ENCODE data around the gene LIPK. TPM values are rescaled to one million over a fixed set of nuclear protein-coding genes. Genes with fewer than 3 reads are reported as not detected.
A peak's percentile ranks its signal among the peaks of the same experiment; 100 is the strongest.

LIPK gene
- total RNA-seq, 2 experiments from 2014 or later: not detected

DNA sequence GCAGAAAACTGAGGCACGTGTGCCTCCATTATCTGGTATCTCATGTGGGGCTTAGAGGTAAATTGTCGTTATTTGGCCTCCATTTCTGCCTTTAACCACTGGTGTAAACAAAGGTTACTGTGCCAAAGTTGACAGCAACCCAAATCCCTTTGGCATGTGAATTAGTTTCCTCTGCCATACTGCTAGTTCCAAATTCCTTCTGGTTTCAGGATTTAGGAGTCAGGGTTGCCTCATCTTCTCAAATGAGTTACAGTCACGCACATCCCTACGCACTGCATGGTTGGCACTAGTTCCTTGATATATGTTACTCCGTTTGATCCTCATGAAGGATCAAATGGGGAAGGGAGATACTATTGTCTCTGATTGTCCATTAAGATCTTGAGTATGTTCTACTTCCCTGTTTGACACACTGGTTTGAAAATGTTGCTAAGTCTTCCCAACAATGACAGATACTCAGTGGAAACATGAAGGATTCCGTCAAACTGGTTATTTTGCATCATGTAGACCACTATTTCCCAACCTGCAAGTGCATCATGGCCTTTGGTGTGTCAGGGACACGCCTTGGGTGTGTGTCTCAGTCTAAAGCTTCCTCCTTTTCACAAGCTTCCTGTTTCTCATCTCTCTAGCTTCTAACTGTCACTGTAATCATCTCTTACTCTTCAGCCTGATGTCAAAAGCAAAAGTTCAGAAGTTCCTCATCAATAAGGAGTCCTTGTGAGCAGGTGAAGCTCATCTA is 53.5 kb downstream of the LIPK start, which contains the start of gene LIPN:
Gene LIPN, plus strand, starts transcription at position 655 of the 736 bp plus-strand sequence. CDS start 1,386 bp downstream, outside the sequence.
- Mint-ChIP-seq H3K27ac (no peak within 1 kb of the TSS), H3K4me1 (ENCODE audit: low read depth) (peaks cover 14% of the 10 kb centered on the region), H3K27me3 (peaks cover 3% of the 10 kb centered on the region), H3K9me3 (no peaks in the 10 kb centered on the region), H3K4me3 (no peak within 1 kb of the TSS), H3K36me3 (no peaks in the 10 kb centered on the region)
- DNase-seq: no peak
- CTCF ChIA-PET: interaction anchor here (1.0 kb wide), 1 partner anchor 51 kb away, joined by 3 read pairs; no protein-coding TSS in a partner anchor
- POLR2A ChIA-PET: no interaction called here
- intact Hi-C loops (cut with micrococcal nuclease): no loop called here

- Mint-ChIP-seq H3K4me3 (no peak overlapping the region), H3K9me3 (no peaks in the 10 kb centered on the region), H3K27me3 (peaks cover 4% of the 10 kb centered on the region), H3K27ac (no peak overlapping the region), H3K4me1 (ENCODE audit: low read depth) (peaks cover 8% of the 10 kb centered on the region), H3K36me3 (no peaks in the 10 kb centered on the region)
- DNase-seq: no peak
- intact Hi-C loops (cut with micrococcal nuclease): no loop called here
- ChIA-PET CTCF (interaction anchor here (0.6 kb wide), 2 partner anchors 48 to 460 kb away, joined by 3 to 4 read pairs; no protein-coding TSS in a partner anchor), POLR2A (no interaction called here)
Measured at GRCh38 chr10:88762906-88763305, 56.9 kb downstream of the LIPK start.

DNA sequence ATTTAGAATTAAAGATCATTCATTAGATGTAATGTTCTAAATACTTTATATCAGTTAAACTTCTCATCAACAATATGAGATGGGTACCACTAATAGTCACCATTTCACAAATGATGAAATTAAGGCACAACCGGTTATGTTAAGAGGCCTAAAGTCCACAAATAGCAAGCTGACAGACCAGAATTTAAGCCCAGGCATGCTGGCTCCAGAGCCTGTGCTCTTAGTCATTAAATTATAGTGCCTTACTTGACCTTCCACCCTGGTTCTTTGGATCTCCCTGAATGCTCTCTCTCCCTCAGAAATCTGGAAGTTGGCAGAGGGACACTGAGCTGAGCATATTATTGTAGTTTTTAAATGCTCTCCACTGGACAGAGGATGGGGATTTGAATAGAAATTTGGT is 57.4 kb downstream of the LIPK start:
- no peak overlapping the region for H3K4me3 Mint-ChIP-seq
- ChIA-PET POLR2A (no interaction called here), CTCF (interaction anchor here (0.6 to 0.7 kb wide), 2 partner anchors 35 to 460 kb away, joined by 3 read pairs; no protein-coding TSS in a partner anchor)
- H3K4me1 Mint-ChIP-seq (ENCODE audit: low read depth): peaks cover 8% of the 10 kb centered on the region
- H3K27me3 Mint-ChIP-seq: peaks cover 4% of the 10 kb centered on the region
- intact Hi-C loops (cut with micrococcal nuclease): no loop called here
- no peak overlapping the region for H3K27ac Mint-ChIP-seq
- no peaks in the 10 kb centered on the region for H3K36me3 Mint-ChIP-seq
- no peak for DNase-seq
- no peaks in the 10 kb centered on the region for H3K9me3 Mint-ChIP-seq

- Mint-ChIP-seq H3K36me3 (no peaks in the 10 kb centered on the region), H3K9me3 (no peaks in the 10 kb centered on the region), H3K4me3 (no peak overlapping the region), H3K27me3 (peaks cover 4% of the 10 kb centered on the region), H3K4me1 (ENCODE audit: low read depth) (peaks cover 8% of the 10 kb centered on the region), H3K27ac (no peak overlapping the region)
- POLR2A ChIA-PET: no interaction called here
- CTCF ChIA-PET: no interaction called here
- intact Hi-C loops (cut with micrococcal nuclease): no loop called here
- no peak for DNase-seq
Measured at GRCh38 chr10:88764110-88764509, 58.1 kb downstream of the LIPK start.

GRCh38 chr10:88765816-88766215 is 59.8 kb downstream of the LIPK start:
- H3K27ac Mint-ChIP-seq: no peak overlapping the region
- H3K4me1 Mint-ChIP-seq (ENCODE audit: low read depth): peaks cover 5% of the 10 kb centered on the region
- no peaks in the 10 kb centered on the region for H3K36me3 Mint-ChIP-seq
- CTCF ChIA-PET: no interaction called here
- no peak for DNase-seq
- H3K9me3 Mint-ChIP-seq: no peaks in the 10 kb centered on the region
- H3K27me3 Mint-ChIP-seq: peaks cover 4% of the 10 kb centered on the region
- POLR2A ChIA-PET: no interaction called here
- H3K4me3 Mint-ChIP-seq: no peak overlapping the region
- intact Hi-C loops (cut with micrococcal nuclease): no loop called here

DNA sequence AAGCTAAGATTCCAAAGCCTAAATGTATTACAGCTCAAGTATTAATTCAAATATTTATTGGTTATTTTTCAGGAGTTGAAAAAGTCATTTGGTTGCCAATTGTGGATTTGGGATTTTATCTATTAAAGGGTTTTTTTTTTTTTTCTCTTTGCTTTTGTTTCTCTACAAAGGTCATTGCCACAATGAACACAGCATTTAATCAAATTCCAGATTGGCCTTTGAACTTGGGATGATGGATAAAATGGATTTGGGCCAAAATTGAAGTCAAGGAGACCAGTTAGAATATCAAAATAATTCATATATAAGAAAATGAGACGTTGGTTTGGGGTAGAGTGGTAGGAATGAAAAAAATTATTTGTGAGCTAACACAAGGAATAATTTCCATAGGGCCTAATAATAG is 63.3 kb downstream of the LIPK start:
- H3K9me3 Mint-ChIP-seq: peaks cover 4% of the 10 kb centered on the region
- H3K27ac Mint-ChIP-seq: no peak overlapping the region
- peaks cover 3% of the 10 kb centered on the region for H3K36me3 Mint-ChIP-seq
- DNase-seq: no peak
- H3K27me3 Mint-ChIP-seq: peaks cover 4% of the 10 kb centered on the region
- no peaks in the 10 kb centered on the region for H3K4me1 Mint-ChIP-seq (ENCODE audit: low read depth)
- intact Hi-C loops (cut with micrococcal nuclease): no loop called here
- CTCF ChIA-PET: no interaction called here
- POLR2A ChIA-PET: no interaction called here
- no peak overlapping the region for H3K4me3 Mint-ChIP-seq

- Mint-ChIP-seq H3K27ac (no peak overlapping the region), H3K4me3 (no peak overlapping the region), H3K9me3 (no peaks in the 10 kb centered on the region), H3K4me1 (ENCODE audit: low read depth) (no peaks in the 10 kb centered on the region), H3K27me3 (peaks cover 9% of the 10 kb centered on the region), H3K36me3 (no peaks in the 10 kb centered on the region)
- intact Hi-C loops (cut with micrococcal nuclease): no loop called here
- DNase-seq: no peak
- POLR2A ChIA-PET: no interaction called here
- CTCF ChIA-PET: no interaction called here
Measured at GRCh38 chr10:88781206-88781605, 75.2 kb downstream of the LIPK start.

DNA sequence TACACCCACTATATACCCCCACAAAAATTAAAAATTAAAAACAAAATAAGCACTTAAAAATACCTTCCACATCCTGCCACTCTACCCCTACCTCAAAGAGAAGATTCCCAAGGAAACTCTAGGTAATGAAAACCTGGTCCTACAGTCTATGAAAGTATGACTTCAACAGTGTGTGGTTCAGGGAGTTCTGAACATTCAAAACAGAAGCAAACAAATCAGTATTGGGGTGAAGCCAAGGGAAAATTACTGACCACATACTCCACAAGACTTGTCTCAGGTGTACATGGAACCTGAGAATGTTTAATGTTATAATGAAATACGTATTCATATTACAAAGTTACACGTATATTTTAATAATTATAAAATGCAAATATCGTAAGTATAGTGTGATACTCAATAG is 76.2 kb downstream of the LIPK start:
- Mint-ChIP-seq H3K27ac (no peak overlapping the region), H3K4me3 (no peak overlapping the region), H3K27me3 (peaks cover 7% of the 10 kb centered on the region), H3K4me1 (ENCODE audit: low read depth) (no peaks in the 10 kb centered on the region), H3K9me3 (no peaks in the 10 kb centered on the region), H3K36me3 (no peaks in the 10 kb centered on the region)
- intact Hi-C loops (cut with micrococcal nuclease): no loop called here
- no peak for DNase-seq
- ChIA-PET POLR2A (no interaction called here), CTCF (no interaction called here)

DNA sequence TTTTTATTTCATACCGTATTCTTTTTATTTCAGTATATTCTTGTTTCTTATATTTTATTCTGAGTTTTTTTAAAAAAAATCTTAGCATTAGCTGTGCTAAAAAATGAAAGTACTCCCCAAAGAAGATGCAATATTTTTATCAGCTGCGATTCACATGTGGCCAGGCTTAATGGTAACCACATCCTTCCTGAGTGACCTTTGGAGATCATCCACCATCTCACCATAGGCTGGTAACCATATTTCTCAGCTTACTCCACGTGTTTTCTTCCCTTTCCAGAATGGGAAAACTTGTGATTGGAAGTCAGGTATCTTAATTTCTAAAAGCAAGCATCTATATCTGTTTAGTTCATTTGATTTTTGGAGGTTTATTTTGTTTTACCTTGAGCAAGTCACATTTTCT is 77.7 kb downstream of the LIPK start:
- Mint-ChIP-seq H3K4me1 (ENCODE audit: low read depth) (no peaks in the 10 kb centered on the region), H3K4me3 (no peak overlapping the region), H3K27ac (no peak overlapping the region), H3K27me3 (peaks cover 7% of the 10 kb centered on the region), H3K9me3 (no peaks in the 10 kb centered on the region), H3K36me3 (no peaks in the 10 kb centered on the region)
- CTCF ChIA-PET: no interaction called here
- intact Hi-C loops (cut with micrococcal nuclease): no loop called here
- no peak for DNase-seq
- POLR2A ChIA-PET: no interaction called here

DNA sequence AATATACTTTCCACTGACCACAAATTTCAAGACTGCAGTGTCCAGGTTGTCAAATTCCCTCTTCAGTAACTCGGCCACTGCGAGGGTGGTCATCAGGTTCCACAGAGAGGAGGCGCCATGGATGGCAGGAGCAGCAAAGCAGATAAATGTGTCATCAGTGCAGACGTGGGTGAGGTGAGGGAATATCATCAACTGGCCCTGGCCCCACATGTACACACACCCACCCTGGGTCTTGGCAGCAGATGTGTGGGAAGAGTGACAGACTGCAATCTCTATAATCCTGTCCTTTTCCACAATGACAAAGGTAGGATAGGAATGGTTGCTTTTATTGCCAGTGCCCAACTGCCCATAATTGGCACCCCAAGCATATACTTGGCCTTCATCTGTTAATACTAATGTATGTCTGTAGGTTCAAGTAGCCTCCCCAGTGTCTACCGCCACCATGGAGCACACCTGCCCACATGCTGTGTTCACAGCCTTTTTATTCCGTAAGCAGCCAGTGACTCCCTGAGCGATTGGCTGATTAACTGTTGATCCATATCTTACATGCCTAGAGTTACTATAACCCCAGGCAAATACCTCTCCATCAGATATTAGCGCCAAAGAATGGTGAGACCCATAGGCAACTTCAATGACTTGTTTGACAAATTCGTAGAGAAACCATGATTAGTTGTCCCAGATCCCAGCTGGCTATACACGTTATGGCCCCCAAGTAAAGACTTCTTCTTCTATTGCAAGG is 80.2 kb downstream of the LIPK start:
- no peak for DNase-seq
- H3K27ac Mint-ChIP-seq: no peak overlapping the region
- peaks cover 4% of the 10 kb centered on the region for H3K27me3 Mint-ChIP-seq
- intact Hi-C loops (cut with micrococcal nuclease): no loop called here
- ChIA-PET CTCF (no interaction called here), POLR2A (no interaction called here)
- H3K9me3 Mint-ChIP-seq: no peaks in the 10 kb centered on the region
- H3K4me3 Mint-ChIP-seq: no peak overlapping the region
- no peaks in the 10 kb centered on the region for H3K4me1 Mint-ChIP-seq (ENCODE audit: low read depth)
- H3K36me3 Mint-ChIP-seq: no peaks in the 10 kb centered on the region

DNA sequence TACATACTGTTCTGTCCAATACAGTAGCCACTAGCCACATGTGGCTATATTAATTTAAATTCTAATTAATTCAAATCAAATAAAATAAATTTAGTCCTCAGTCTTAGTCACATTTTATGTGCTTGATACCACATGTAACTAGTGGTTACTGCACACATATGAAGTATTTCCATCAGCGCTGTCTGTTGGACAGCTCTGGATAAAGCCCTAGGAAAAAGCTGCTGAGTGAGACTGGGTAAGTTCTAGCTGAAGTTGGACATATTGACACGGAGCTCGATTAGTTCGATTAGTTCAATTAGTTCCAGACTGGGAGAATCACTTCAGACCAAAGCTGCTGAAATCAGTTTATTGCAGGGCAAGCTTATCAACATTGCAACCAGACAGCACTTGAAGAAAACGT is 81.4 kb downstream of the LIPK start:
- Mint-ChIP-seq H3K27me3 (peaks cover 2% of the 10 kb centered on the region), H3K27ac (no peak overlapping the region), H3K4me3 (no peak overlapping the region), H3K9me3 (no peaks in the 10 kb centered on the region), H3K4me1 (ENCODE audit: low read depth) (no peaks in the 10 kb centered on the region), H3K36me3 (no peaks in the 10 kb centered on the region)
- intact Hi-C loops (cut with micrococcal nuclease): no loop called here
- POLR2A ChIA-PET: no interaction called here
- CTCF ChIA-PET: no interaction called here
- DNase-seq: no peak

DNA sequence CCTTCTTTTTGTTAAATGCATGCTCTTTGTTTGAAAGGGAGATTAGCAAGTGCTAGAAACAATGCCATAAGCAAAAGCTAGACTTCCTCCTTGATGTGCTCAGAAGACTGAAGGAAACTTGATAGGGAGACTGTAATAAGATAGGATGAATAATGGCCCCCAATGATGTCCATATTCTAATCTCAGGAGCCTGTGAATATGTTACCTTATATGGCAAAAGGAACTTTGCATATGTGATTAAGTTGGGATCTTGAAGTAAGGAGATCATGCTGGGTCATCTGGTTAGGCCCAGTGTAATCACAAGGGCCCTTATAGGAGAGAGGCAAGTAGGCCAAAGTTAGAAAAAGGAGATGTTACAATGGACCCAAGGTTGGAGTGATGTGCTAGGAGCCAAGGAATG is 82.9 kb downstream of the LIPK start:
- peaks cover 2% of the 10 kb centered on the region for H3K9me3 Mint-ChIP-seq
- ChIA-PET POLR2A (no interaction called here), CTCF (interaction anchor here (1.3 kb wide), 1 partner anchor 206 kb away, joined by 3 read pairs; the partner anchor contains the start of gene RNLS)
- H3K27me3 Mint-ChIP-seq: peaks cover 2% of the 10 kb centered on the region
- H3K4me3 Mint-ChIP-seq: no peak overlapping the region
- intact Hi-C loops (cut with micrococcal nuclease): no loop called here
- no peak for DNase-seq
- no peaks in the 10 kb centered on the region for H3K36me3 Mint-ChIP-seq
- peaks cover 13% of the 10 kb centered on the region for H3K4me1 Mint-ChIP-seq (ENCODE audit: low read depth)
- no peak overlapping the region for H3K27ac Mint-ChIP-seq

DNA sequence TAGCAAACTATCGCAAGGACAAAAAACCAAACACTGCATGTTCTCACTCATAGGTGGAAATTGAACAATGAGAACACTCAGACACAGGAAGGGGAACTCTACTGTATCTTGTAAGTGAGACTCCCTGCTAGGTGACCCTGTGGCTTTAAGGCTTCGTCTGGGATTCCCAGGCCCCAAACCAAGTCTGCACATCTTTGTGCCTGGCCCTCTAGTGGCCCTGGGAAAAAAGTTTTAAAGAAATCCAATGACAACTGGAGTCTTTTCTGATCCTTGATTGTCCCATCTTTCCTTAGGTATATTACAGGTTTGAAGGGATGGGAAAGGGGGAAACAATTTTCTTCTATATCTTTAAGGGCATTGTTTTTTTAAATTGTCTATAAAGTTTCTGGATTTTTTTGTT is 85.9 kb downstream of the LIPK start:
- intact Hi-C loops (cut with micrococcal nuclease): loop anchor here (2.0 to 5.0 kb wide), 3 partner anchors 37 to 700 kb away; no protein-coding TSS in a partner anchor
- ChIA-PET CTCF (interaction anchor here (0.8 kb wide), 1 partner anchor 122 kb away, joined by 4 read pairs; no protein-coding TSS in a partner anchor), POLR2A (no interaction called here)
- Mint-ChIP-seq H3K9me3 (peaks cover 2% of the 10 kb centered on the region), H3K27ac (no peak overlapping the region), H3K4me1 (ENCODE audit: low read depth) (peaks cover 18% of the 10 kb centered on the region), H3K4me3 (no peak overlapping the region), H3K27me3 (peaks cover 7% of the 10 kb centered on the region), H3K36me3 (no peaks in the 10 kb centered on the region)
- DNase-seq: peak; percentile 15
